Activated B cell treated with CpG ODN at 0.5 μM for 24 hours (primary cell): ENCODE results near the gene WNK2. TPM values are rescaled to one million over a fixed set of nuclear protein-coding genes. Genes with fewer than 3 reads are reported as not detected.

Source experiments
- ATAC-seq: fragments of 200-7000 bp; cut with Tn5 transposase; one replicate; pipeline ENCODE4 v1.10.0; 2021; ENCODE audit warnings: low read depth, mild to moderate bottlenecking, moderate library complexity
- CTCF ChIA-PET: fragments of 350-600 bp; sonication (Branson Sonifier 250); formaldehyde crosslinking; loops from one replicate; lab custom pipeline; 2021; ENCODE audit warnings: antibody characterized with exemption; lab: Charles Lee
- POLR2A ChIA-PET: fragments of 350-600 bp; sonication (Branson Sonifier 250); formaldehyde crosslinking; loops from one replicate; lab custom pipeline; 2021; ENCODE audit warnings: antibody characterized with exemption; lab: Charles Lee
- DNase-seq: peaks from one replicate; pipeline ENCODE4 v3.0.0; 2022
- H3K27ac Mint-ChIP-seq: one replicate; pipeline ENCODE4 v1.8.0; 2020; ENCODE audit warnings: mixed read lengths
- H3K27me3 Mint-ChIP-seq: one replicate; pipeline ENCODE4 v1.8.0; 2021; ENCODE audit warnings: mixed read lengths
- H3K36me3 Mint-ChIP-seq: one replicate; pipeline ENCODE4 v1.8.0; 2021; ENCODE audit warnings: low read depth, mixed read lengths
- H3K4me1 Mint-ChIP-seq: one replicate; pipeline ENCODE4 v1.8.0; 2021; ENCODE audit warnings: mixed read lengths
- H3K4me3 Mint-ChIP-seq: one replicate; pipeline ENCODE4 v1.8.0; 2020; ENCODE audit warnings: mild to moderate bottlenecking, mixed read lengths
- H3K9me3 Mint-ChIP-seq: one replicate; pipeline ENCODE4 v1.8.0; 2020; ENCODE audit warnings: mixed read lengths
- CTCF ChIP-seq: fragments of 200-600 bp; IDR thresholded peaks from one replicate; pipeline ENCODE4 v1.8.0; 2022; ENCODE audit warnings: antibody characterized with exemption, mild to moderate bottlenecking
- intact Hi-C: fragments of 100-400 bp; cut with micrococcal nuclease; formaldehyde crosslinking; loops from one replicate; pipeline ENCODE4 v1.15.1; 2024
- total RNA-seq: library from RNA; stranded (reverse); gene quantifications from 2 replicates; pipeline ENCODE4 v1.2.3, GENCODE V29; 2022

The WNK2 gene
- total RNA-seq, 1 donor from 2014 or later = 0.24 TPM

- intact Hi-C loops = no loop called here
- Mint-ChIP-seq H3K9me3 (no peaks in the 10 kb centered on the region), H3K4me3 (no peak overlapping the region), H3K36me3 (no peaks in the 10 kb centered on the region), H3K4me1 (no peaks in the 10 kb centered on the region), H3K27ac (no peak overlapping the region), H3K27me3 (peaks cover 4% of the 10 kb centered on the region)
- ChIA-PET CTCF (interaction anchor here (1.0 kb wide), 1 partner anchor 196 kb away, joined by 4 read pairs; no protein-coding TSS in a partner anchor), POLR2A (no interaction called here)
- TF ChIP-seq CTCF = no peak
- DNase-seq = no peak
- no peak for ATAC-seq
Observed at GRCh38 chr9:93304574-93305496, 120.9 kb downstream of the WNK2 start.

- no peaks in the 10 kb centered on the region for H3K4me1 Mint-ChIP-seq
Observed at GRCh38 chr9:93305497-93306020, 121.6 kb downstream of the WNK2 start.

GRCh38 chr9:93306081-93306480 is 122.1 kb downstream of the WNK2 start:
- POLR2A ChIA-PET = no interaction called here
- Mint-ChIP-seq H3K27me3 (peaks cover 5% of the 10 kb centered on the region), H3K9me3 (no peaks in the 10 kb centered on the region), H3K36me3 (no peaks in the 10 kb centered on the region), H3K4me3 (no peak overlapping the region), H3K27ac (no peak overlapping the region), H3K4me1 (no peaks in the 10 kb centered on the region)
- DNase-seq = no peak
- CTCF ChIA-PET = no interaction called here
- no peak for TF ChIP-seq CTCF
- intact Hi-C loops = no loop called here
- no peak for ATAC-seq

More at GRCh38 chr9:93305497-93306020, 121.6 kb downstream of the WNK2 start:
- Mint-ChIP-seq H3K27me3 (peaks cover 4% of the 10 kb centered on the region), H3K36me3 (no peaks in the 10 kb centered on the region), H3K4me3 (no peak overlapping the region), H3K27ac (no peak overlapping the region), H3K9me3 (no peaks in the 10 kb centered on the region)
- CTCF ChIA-PET = interaction anchor here (1.0 kb wide), 1 partner anchor 197 kb away, joined by 4 read pairs; no protein-coding TSS in a partner anchor
- no peak for ATAC-seq
- POLR2A ChIA-PET = no interaction called here
- intact Hi-C loops = no loop called here
- no peak for TF ChIP-seq CTCF
- DNase-seq = no peak

GRCh38 chr9:93306579-93307091 is 122.7 kb downstream of the WNK2 start:
- ATAC-seq (no peak), DNase-seq (no peak)
- intact Hi-C loops = no loop called here
- H3K27me3 Mint-ChIP-seq = peaks cover 7% of the 10 kb centered on the region
- no peak overlapping the region for H3K27ac Mint-ChIP-seq
- ChIA-PET POLR2A (no interaction called here), CTCF (no interaction called here)
- H3K4me3 Mint-ChIP-seq = no peak overlapping the region
- H3K4me1 Mint-ChIP-seq = no peaks in the 10 kb centered on the region
- no peak for TF ChIP-seq CTCF
- H3K9me3 Mint-ChIP-seq = no peaks in the 10 kb centered on the region
- H3K36me3 Mint-ChIP-seq = no peaks in the 10 kb centered on the region

- DNase-seq (no peak), ATAC-seq (no peak)
- H3K9me3 Mint-ChIP-seq = no peaks in the 10 kb centered on the region
- no peak overlapping the region for H3K27ac Mint-ChIP-seq
- no peaks in the 10 kb centered on the region for H3K36me3 Mint-ChIP-seq
- ChIA-PET CTCF (no interaction called here), POLR2A (no interaction called here)
- intact Hi-C loops = no loop called here
- TF ChIP-seq CTCF = no peak
- peaks cover 8% of the 10 kb centered on the region for H3K27me3 Mint-ChIP-seq
- no peaks in the 10 kb centered on the region for H3K4me1 Mint-ChIP-seq
- H3K4me3 Mint-ChIP-seq = no peak overlapping the region
Observed at GRCh38 chr9:93307468-93308157, 123.7 kb downstream of the WNK2 start.
